IPS-20b (cell line): ENCODE results near the gene MT1X.

ENCODE experiments used
- H3K27ac ChIP-seq: one replicate; pipeline ENCODE4 v1.5.1; 2013; ENCODE audit warnings: low read length
- H3K27me3 ChIP-seq: 2 replicates; pipeline ENCODE4 v1.6.1; 2013; ENCODE audit warnings: mild to moderate bottlenecking, low read length, inconsistent platforms; ENCODE audit not compliant: insufficient read depth
- H3K36me3 ChIP-seq: 2 replicates; pipeline ENCODE4 v1.6.1; 2013; ENCODE audit warnings: low read depth, mild to moderate bottlenecking, inconsistent platforms, low read length, moderate library complexity; ENCODE audit not compliant: insufficient read depth
- H3K4me1 ChIP-seq: 2 replicates; pipeline ENCODE4 v1.6.1; 2013; ENCODE audit warnings: mild to moderate bottlenecking, control low read depth, inconsistent platforms, low read length, moderate library complexity; ENCODE audit not compliant: insufficient read depth
- H3K4me3 ChIP-seq: 2 replicates; pipeline ENCODE4 v1.5.1; 2013; ENCODE audit warnings: mild to moderate bottlenecking, low read length, inconsistent platforms
- H3K9ac ChIP-seq: 2 replicates; pipeline ENCODE4 v1.6.1; 2013; ENCODE audit warnings: low read depth, mild to moderate bottlenecking, inconsistent platforms, low read length, moderate library complexity
- H3K9me3 ChIP-seq: 2 replicates; pipeline ENCODE4 v1.6.1; 2013; ENCODE audit warnings: mild to moderate bottlenecking, low read depth, low read length, inconsistent platforms; ENCODE audit not compliant: insufficient read depth

The MT1X gene

DNA sequence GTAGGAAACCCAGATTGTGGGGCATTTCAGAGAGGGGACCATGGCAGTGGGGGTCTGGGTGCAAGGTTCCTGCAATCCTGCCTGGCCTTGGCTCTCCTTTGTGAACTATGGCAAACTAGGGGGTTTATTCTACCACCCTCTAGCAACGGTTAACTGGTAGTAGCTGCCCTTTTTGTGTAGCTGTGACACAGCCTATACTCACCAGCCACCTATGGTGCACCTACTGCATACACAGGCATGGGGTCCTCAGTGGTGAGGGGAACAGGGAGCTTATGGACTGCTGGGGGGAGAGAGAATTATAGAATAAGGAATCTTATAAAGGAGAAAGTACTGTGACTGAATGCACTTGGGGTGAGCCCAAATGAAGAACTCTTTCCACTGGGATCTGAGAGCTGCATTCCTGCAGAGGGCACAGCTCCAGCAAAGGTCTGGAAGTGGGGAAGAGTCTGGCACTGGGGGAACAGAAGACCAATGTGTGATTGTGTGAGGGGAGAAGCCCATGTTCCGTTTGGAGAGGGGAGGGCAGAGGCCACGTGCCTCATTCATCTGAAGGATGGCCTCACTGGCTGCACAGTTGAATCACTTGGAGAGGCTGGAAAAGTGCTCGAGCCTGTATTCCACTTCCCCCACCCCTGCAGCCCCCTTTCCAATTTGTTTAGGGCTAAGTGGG, 2.1 kb downstream of the MT1X start:
- Histone ChIP-seq H3K9ac (no peak overlapping the region), H3K4me3 (no peak overlapping the region), H3K36me3 (no peaks in the 10 kb centered on the region), H3K27me3 (peaks cover 57% of the 10 kb centered on the region), H3K27ac (no peak overlapping the region), H3K4me1 (peaks cover 9% of the 10 kb centered on the region; the same call in 1 of the 2 replicates), H3K9me3 (peaks cover 3% of the 10 kb centered on the region; the same call in 1 of the 2 replicates)

GRCh38 chr16:56684926-56685590, 2.8 kb downstream of the MT1X start:
- Histone ChIP-seq H3K27ac (no peak overlapping the region), H3K9ac (no peak overlapping the region), H3K4me3 (no peak overlapping the region), H3K9me3 (peaks cover 3% of the 10 kb centered on the region; the same call in 1 of the 2 replicates), H3K27me3 (peaks cover 50% of the 10 kb centered on the region), H3K4me1 (peaks cover 9% of the 10 kb centered on the region; the same call in 1 of the 2 replicates), H3K36me3 (no peaks in the 10 kb centered on the region)

- Histone ChIP-seq H3K9ac (no peak overlapping the region), H3K27me3 (peaks cover 35% of the 10 kb centered on the region), H3K27ac (no peak overlapping the region), H3K36me3 (no peaks in the 10 kb centered on the region), H3K4me3 (no peak overlapping the region), H3K4me1 (peaks cover 6% of the 10 kb centered on the region; the same call in 1 of the 2 replicates), H3K9me3 (peaks cover 3% of the 10 kb centered on the region; the same call in 1 of the 2 replicates)
Measured at GRCh38 chr16:56686758-56687157, 4.5 kb downstream of the MT1X start.

DNA sequence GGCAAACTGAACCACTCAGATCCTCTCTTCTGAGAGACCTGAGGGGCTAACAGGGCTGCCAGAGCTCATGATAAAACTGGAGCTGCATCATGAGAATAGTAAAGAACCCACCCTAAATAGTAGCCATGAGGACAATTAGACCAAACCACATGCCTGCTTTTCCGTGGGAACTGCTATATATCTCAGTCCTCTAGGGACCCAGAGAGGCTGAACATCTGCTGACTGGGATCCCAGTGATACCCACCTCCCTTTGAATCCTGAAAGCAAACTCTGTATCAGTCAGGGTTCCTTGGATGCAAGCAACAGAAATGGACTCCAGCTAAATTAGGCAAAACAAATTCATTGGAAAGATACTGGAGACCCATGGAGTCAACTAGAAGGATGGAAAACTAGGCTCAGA, 6.5 kb downstream of the MT1X start:
- Histone ChIP-seq H3K4me3 (no peak overlapping the region), H3K27me3 (peaks cover 15% of the 10 kb centered on the region; the same call in 1 of the 2 replicates), H3K36me3 (no peaks in the 10 kb centered on the region), H3K9ac (no peak overlapping the region), H3K27ac (no peak overlapping the region), H3K9me3 (peaks cover 3% of the 10 kb centered on the region; the same call in 1 of the 2 replicates), H3K4me1 (no peaks in the 10 kb centered on the region; the same call in 1 of the 2 replicates)

- H3K4me3 ChIP-seq: no peak overlapping the region
- H3K9ac ChIP-seq: no peak overlapping the region
- peaks cover 12% of the 10 kb centered on the region; the same call in 1 of the 2 replicates for H3K27me3 ChIP-seq
Measured at GRCh38 chr16:56689171-56689570, 6.9 kb downstream of the MT1X start.

DNA sequence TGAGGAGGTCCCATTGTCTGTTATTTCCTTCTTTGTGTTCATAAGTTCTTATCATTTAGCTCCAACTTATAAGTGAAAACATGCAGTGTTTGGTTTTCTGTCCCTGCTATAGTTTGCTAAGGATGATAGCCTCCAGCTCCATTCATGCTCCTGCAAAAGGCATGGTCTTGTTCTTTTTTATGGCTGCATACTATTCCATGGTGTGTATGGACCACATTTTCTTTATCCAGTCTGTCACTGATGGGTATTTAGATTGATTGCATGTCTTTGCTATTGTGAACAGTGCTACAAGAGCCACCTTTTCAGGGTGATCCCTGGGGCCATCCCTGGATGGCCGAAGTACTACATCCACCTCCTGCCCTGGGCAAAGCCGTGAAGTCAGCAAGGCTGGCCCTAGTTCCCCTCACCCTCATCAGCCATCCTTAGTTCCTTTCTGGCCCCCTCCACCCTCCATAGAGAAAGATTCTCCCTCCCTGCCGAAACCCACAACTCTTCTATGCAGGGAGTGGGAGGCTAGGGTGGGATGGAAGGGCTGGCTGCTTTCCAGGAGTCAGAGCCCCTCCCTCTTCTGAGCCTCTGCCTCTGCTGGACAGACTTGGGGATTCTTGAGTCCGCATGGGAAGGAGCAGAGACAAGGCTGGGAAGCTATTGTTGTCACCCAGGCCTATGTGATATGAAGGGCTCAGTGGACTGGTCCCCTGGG, 8.3 kb downstream of the MT1X start:
- H3K9ac ChIP-seq: no peak overlapping the region
- no peaks in the 10 kb centered on the region for H3K36me3 ChIP-seq
- no peaks in the 10 kb centered on the region; the same call in 1 of the 2 replicates for H3K4me1 ChIP-seq
- peaks cover 3% of the 10 kb centered on the region; the same call in 1 of the 2 replicates for H3K27me3 ChIP-seq
- no peak overlapping the region for H3K4me3 ChIP-seq
- H3K9me3 ChIP-seq: peaks cover 3% of the 10 kb centered on the region; the same call in 1 of the 2 replicates
- no peak overlapping the region for H3K27ac ChIP-seq

More at GRCh38 chr16:56689171-56689570, 6.9 kb downstream of the MT1X start:
- H3K27ac ChIP-seq: no peak overlapping the region
- H3K4me1 ChIP-seq: no peaks in the 10 kb centered on the region; the same call in 1 of the 2 replicates
- peaks cover 3% of the 10 kb centered on the region; the same call in 1 of the 2 replicates for H3K9me3 ChIP-seq
- no peaks in the 10 kb centered on the region for H3K36me3 ChIP-seq

DNA sequence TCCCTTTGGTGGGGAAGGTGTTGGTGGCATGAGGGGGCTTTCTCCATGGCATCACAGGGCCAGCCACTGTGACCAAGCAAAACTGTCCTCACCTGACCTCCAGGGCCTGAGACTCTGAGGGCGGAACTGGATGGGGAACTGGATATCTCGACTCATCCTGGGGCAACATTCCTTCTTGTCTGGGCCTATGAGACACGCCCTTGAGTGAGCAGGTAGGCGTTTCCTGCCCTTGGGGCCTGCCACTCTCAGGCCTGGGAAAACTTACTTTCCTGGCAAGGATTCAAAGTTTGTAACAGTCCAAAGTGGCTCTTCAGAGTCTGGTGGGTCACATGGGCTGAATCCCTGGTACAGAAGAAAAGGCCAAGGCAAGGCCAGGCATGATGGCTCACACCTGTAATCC, 9.6 kb downstream of the MT1X start:
- H3K9me3 ChIP-seq: no peaks in the 10 kb centered on the region
- H3K9ac ChIP-seq: no peak overlapping the region
- no peak overlapping the region for H3K4me3 ChIP-seq
- H3K27me3 ChIP-seq: peaks cover 3% of the 10 kb centered on the region; the same call in 1 of the 2 replicates
- H3K36me3 ChIP-seq: no peaks in the 10 kb centered on the region
- H3K4me1 ChIP-seq: no peaks in the 10 kb centered on the region; the same call in 1 of the 2 replicates
- no peak overlapping the region for H3K27ac ChIP-seq

DNA sequence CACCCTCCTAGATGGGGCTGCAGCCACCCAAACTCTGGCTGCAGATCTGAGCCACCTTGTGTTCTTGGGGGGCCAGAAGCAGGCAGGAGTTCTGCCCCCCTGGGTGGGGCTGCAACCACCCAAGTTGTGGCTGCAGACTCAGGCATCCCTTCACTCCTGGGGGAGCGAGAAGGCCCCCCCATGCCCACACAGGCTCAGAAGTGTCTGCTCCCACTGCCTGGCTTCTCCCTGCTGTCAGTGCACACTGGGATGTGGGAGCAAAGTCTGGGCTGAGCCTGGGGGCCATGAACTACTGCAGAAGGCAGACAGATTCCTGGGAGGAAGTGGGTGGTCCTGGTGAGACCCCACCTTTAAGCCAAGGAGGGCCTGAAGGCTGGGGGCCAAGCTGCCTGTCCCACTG, 13.0 kb downstream of the MT1X start:
- Histone ChIP-seq H3K27me3 (no peaks in the 10 kb centered on the region), H3K4me3 (no peak overlapping the region), H3K27ac (no peak overlapping the region), H3K36me3 (no peaks in the 10 kb centered on the region), H3K9ac (no peak overlapping the region), H3K9me3 (no peaks in the 10 kb centered on the region; the same call in 1 of the 2 replicates), H3K4me1 (no peaks in the 10 kb centered on the region; the same call in 1 of the 2 replicates)

- Histone ChIP-seq H3K36me3 (no peaks in the 10 kb centered on the region), H3K9me3 (no peaks in the 10 kb centered on the region; the same call in 1 of the 2 replicates), H3K4me1 (peaks cover 3% of the 10 kb centered on the region; the same call in 1 of the 2 replicates), H3K4me3 (no peak overlapping the region), H3K9ac (no peak overlapping the region), H3K27ac (no peak overlapping the region), H3K27me3 (no peaks in the 10 kb centered on the region)
Measured at GRCh38 chr16:56697456-56698155, 15.3 kb downstream of the MT1X start.

- no peaks in the 10 kb centered on the region for H3K36me3 ChIP-seq
- H3K27ac ChIP-seq: no peak overlapping the region
- no peak overlapping the region for H3K9ac ChIP-seq
- peaks cover 3% of the 10 kb centered on the region; the same call in 1 of the 2 replicates for H3K4me1 ChIP-seq
- H3K27me3 ChIP-seq: no peaks in the 10 kb centered on the region
- no peaks in the 10 kb centered on the region; the same call in 1 of the 2 replicates for H3K9me3 ChIP-seq
- H3K4me3 ChIP-seq: no peak overlapping the region
Measured at GRCh38 chr16:56700195-56700594, 17.9 kb downstream of the MT1X start.

DNA sequence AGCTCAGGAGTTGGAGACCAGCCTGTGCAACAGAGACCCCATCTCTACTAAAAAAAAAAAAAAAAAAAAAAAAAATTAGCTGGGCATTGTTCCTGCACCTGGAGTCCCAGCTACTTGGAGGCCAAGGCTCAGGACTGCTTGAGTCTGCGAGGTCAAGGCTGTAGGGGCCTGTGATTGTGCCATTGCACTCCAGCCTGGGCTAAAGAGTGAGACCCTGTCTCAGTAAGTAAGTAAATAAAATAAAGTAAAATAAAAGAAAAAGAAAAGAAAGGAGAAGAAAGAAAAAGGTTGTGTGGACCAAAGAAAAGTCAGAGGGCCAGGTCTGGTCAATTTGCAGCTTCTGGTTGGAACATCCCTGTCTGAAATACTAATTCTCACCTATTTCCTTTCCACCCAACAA, 18.4 kb downstream of the MT1X start:
- Histone ChIP-seq H3K4me1 (peaks cover 3% of the 10 kb centered on the region; the same call in 1 of the 2 replicates), H3K36me3 (no peaks in the 10 kb centered on the region), H3K9ac (no peak overlapping the region), H3K27me3 (no peaks in the 10 kb centered on the region), H3K4me3 (no peak overlapping the region), H3K27ac (no peak overlapping the region), H3K9me3 (no peaks in the 10 kb centered on the region; the same call in 1 of the 2 replicates)
